GM12875 (cell line): ENCODE results near the gene CMTM5.

ENCODE experiments used
- H3K4me3 ChIP-seq: one replicate; pipeline ENCODE4 v1.5.1; 2011; ENCODE audit warnings: low read depth, low read length, control low read depth
- TF ChIP-seq, protein P1 (sequence below): IDR thresholded peaks from 2 replicates; pipeline ENCODE4 v1.5.1; 2011; ENCODE audit warnings: low read depth, mild to moderate bottlenecking, control low read depth, inconsistent platforms, low read length, moderate library complexity, borderline replicate concordance; ENCODE audit not compliant: insufficient read depth

The CMTM5 gene

GRCh38 chr14:23401291-23401690, 24.4 kb downstream of the CMTM5 start:
- no peak overlapping the region for H3K4me3 ChIP-seq
- TF ChIP-seq, protein P1, sequence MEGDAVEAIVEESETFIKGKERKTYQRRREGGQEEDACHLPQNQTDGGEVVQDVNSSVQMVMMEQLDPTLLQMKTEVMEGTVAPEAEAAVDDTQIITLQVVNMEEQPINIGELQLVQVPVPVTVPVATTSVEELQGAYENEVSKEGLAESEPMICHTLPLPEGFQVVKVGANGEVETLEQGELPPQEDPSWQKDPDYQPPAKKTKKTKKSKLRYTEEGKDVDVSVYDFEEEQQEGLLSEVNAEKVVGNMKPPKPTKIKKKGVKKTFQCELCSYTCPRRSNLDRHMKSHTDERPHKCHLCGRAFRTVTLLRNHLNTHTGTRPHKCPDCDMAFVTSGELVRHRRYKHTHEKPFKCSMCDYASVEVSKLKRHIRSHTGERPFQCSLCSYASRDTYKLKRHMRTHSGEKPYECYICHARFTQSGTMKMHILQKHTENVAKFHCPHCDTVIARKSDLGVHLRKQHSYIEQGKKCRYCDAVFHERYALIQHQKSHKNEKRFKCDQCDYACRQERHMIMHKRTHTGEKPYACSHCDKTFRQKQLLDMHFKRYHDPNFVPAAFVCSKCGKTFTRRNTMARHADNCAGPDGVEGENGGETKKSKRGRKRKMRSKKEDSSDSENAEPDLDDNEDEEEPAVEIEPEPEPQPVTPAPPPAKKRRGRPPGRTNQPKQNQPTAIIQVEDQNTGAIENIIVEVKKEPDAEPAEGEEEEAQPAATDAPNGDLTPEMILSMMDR, result no peak

- no peak overlapping the region for H3K4me3 ChIP-seq
- TF ChIP-seq, protein P1, result no peak
Measured at GRCh38 chr14:23402296-23403138, 25.7 kb downstream of the CMTM5 start.

DNA sequence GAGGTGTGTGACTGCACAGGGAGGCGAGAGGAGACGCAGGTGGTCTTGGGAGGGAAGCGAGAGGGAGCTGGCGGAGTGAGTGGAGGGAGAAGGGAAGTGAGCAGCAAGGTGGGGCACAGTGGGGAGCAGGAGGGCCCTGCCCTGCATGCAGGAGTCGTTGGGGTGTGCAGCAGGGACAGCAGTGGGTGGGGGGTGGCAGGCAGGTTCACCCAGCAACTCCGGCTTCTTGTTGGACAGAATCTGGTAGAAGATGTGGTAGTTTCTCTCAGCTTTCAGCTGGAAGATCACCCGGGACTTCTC, 26.2 kb downstream of the CMTM5 start:
- no peak overlapping the region for H3K4me3 ChIP-seq
- TF ChIP-seq, protein P1, result no peak

DNA sequence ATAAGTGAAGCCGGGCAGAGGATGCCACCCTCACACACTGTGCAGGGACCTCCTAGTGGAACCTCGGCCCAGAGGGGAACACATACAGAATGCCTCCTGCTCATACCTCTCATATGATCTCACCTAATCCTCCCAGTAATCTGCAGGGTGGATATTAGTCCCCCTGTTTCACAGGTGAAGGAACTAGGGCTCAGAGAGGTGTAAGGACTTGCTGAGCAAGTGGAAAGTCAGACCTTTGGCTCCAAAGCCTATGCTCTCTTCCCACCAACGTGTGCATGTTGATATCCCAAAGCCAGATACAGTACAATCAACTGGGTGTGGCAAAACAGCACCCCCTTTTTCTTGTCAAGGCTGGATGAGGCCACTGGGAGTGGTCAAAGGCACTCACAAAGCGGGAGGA, 27.1 kb downstream of the CMTM5 start:
- H3K4me3 ChIP-seq, result no peak overlapping the region
- TF ChIP-seq, protein P1, result no peak

DNA sequence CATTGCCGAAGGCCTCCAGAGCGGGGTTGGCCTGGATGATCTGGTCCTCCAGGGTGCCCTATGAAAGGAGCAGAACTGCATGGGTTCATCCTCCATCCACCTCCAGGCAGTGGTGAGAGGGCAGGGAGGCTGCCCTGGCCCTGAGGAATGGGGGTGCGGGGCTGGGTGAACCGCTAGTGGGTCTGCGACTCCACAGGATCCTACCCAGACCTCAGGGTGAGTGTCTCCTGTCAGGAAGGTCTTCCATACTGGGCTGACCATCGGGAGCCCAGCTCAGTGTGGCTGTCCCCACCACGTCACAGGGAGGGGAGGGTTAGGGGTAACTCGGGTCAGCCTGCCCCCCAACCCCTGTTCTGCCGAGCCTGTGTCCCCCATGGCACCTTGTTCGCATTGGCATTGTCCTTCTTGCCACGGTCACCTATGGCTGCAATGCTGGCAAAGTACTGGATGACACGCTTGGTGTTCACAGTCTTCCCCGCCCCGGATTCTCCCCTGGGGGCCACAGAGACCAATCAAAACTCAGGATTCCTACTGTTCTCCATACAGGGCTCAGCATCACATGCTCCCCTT, 27.6 kb downstream of the CMTM5 start:
- TF ChIP-seq, protein P1, result no peak
- no peak overlapping the region for H3K4me3 ChIP-seq

DNA sequence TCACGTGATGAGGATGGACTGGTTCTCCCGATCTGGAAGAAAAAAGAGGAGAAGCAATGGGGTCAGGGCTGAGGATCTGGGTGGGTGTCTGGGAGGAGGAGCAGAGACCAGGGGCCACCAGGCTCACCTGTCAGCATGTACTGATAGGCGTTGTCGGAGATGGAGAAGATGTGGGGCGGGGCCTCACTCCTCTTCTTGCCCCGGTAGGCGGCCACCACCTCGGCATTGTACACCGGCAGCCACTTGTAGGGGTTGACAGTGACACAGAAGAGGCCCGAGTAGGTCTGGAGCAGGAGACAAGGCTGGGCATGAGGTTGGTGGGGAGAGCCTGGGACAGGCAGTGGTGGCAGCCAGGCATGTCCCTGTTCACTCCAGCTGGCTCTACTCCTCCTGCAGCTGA, 28.2 kb downstream of the CMTM5 start:
- H3K4me3 ChIP-seq, result no peak overlapping the region
- TF ChIP-seq, protein P1, result no peak

- TF ChIP-seq, protein P1, result no peak
- no peak overlapping the region for H3K4me3 ChIP-seq
Measured at GRCh38 chr14:23405516-23406025, 28.7 kb downstream of the CMTM5 start.
